A549 (cell line): ENCODE measurements around the gene M6PR. TPM values are rescaled to one million over a fixed set of nuclear protein-coding genes. Genes with fewer than 3 reads are reported as not detected.

ENCODE experiments used
- ATAC-seq, 2 experiments: fragments of 200-7000 bp in 1 of 2; fragments of >200 bp in 1 of 2; cut with Nextera tagmentation in 1 of 2; cut with Tn5 transposase in 1 of 2; 3 replicates each; pipeline versions ENCODE4 v1.8.0 to v1.9.1; 2018 to 2020; ENCODE audit warnings: mild to moderate bottlenecking in 1 of 2, moderate library complexity in 1 of 2
- CTCF ChIA-PET: fragments of 300-600 bp; sonication (Branson Sonifier 250); formaldehyde crosslinking; extraction: SDS; loops from one replicate; lab custom pipeline; 2021; ENCODE audit warnings: antibody characterized with exemption, inconsistent platforms; lab: Yijun Ruan, JAX
- POLR2A ChIA-PET: fragments of 350-600 bp; formaldehyde crosslinking; extraction: SDS; loops from one replicate; lab custom pipeline; 2021; ENCODE audit warnings: antibody characterized with exemption, inconsistent platforms; lab: Yijun Ruan, JAX
- DNase-seq, 2 experiments: peaks; one replicate each; pipeline versions ENCODE4 v3.0.0 to v3.0.0-alpha.2; 2011 to 2016; ENCODE audit warnings: low read depth in 1 of 2, low spot score in 1 of 2
- FAIRE-seq: peaks from 2 replicates; lab custom pipeline; 2011; peaks lifted over from hg19 to GRCh38; lab: Jason Lieb, UNC
- H3K27ac ChIP-seq, 2 experiments: fragments of >200 bp; sonication (Bioruptor Twin); formaldehyde crosslinking; 3 replicates each; pipeline ENCODE4 v1.5.1; 2016 to 2017
- H3K4me1 ChIP-seq: fragments of >200 bp; sonication (Bioruptor Twin); formaldehyde crosslinking; 3 replicates; pipeline ENCODE4 v1.6.1; 2016
- H3K4me2 ChIP-seq: fragments of >200 bp; sonication (Bioruptor Twin); formaldehyde crosslinking; 3 replicates; pipeline ENCODE4 v1.6.1; 2016
- H3K4me3 ChIP-seq: fragments of >200 bp; sonication (Bioruptor Twin); formaldehyde crosslinking; 3 replicates; pipeline ENCODE4 v1.5.1; 2016
- H3K9me3 ChIP-seq: fragments of >200 bp; sonication (Bioruptor Twin); formaldehyde crosslinking; 3 replicates; pipeline ENCODE4 v1.6.1; 2016
- BCL3 ChIP-seq: fragments of >200 bp; sonication (Bioruptor Twin); formaldehyde crosslinking; IDR thresholded peaks from 3 replicates; pipeline ENCODE4 v1.6.1; 2016
- CBX8 ChIP-seq: fragments of 200-600 bp; sonication (generic); IDR thresholded peaks from 2 replicates; pipeline ENCODE4 v1.6.1; 2016
- CHD2 ChIP-seq: fragments of 150-350 bp; IDR thresholded peaks from 2 replicates; pipeline ENCODE4 v1.6.1; 2014; ENCODE audit warnings: low read length; ENCODE audit not compliant: partially characterized antibody
- CHD4 ChIP-seq: fragments of 200-600 bp; sonication (generic); IDR thresholded peaks from 2 replicates; pipeline ENCODE4 v1.6.1; 2016; ENCODE audit warnings: antibody characterized with exemption, mild to moderate bottlenecking, borderline replicate concordance
- E2F6 ChIP-seq: IDR thresholded peaks from 2 replicates; pipeline ENCODE4 v1.6.1; 2012; ENCODE audit warnings: low read depth, borderline replicate concordance
- EHF ChIP-seq: fragments of 250-450 bp; sonication (Bioruptor Pico); IDR thresholded peaks from 2 replicates; pipeline ENCODE4 v1.5.0; 2020; ENCODE audit warnings: mild to moderate bottlenecking
- ESRRA ChIP-seq: fragments of 150-350 bp; IDR thresholded peaks from 2 replicates; pipeline ENCODE4 v1.6.1; 2014; ENCODE audit warnings: mild to moderate bottlenecking, low read length, borderline replicate concordance
- FOSL2 ChIP-seq, 2 experiments: fragments of 450-650 bp in 1 of 2; fragments of >200 bp in 1 of 2; sonication (Bioruptor Twin) in 1 of 2; formaldehyde crosslinking; IDR thresholded peaks; 2 replicates each; pipeline versions ENCODE4 v1.5.0 to v1.6.1; 2016 to 2020; ENCODE audit warnings: mild to moderate bottlenecking in 1 of 2, moderate library complexity in 1 of 2
- GATA3 ChIP-seq: IDR thresholded peaks from 2 replicates; pipeline ENCODE4 v1.6.1; 2012; ENCODE audit warnings: borderline replicate concordance
- HOXB13 ChIP-seq: fragments of 250-450 bp; sonication (Bioruptor Pico); IDR thresholded peaks from 2 replicates; pipeline ENCODE4 v1.5.0; 2020; ENCODE audit warnings: low read depth, mild to moderate bottlenecking, moderate library complexity
- KDM5A ChIP-seq: fragments of 200-600 bp; sonication (generic); IDR thresholded peaks from 2 replicates; pipeline ENCODE4 v1.6.1; 2016; ENCODE audit warnings: antibody characterized with exemption, mild to moderate bottlenecking
- MAZ ChIP-seq: fragments of 150-350 bp; IDR thresholded peaks from 2 replicates; pipeline ENCODE4 v1.6.1; 2014; ENCODE audit warnings: antibody characterized with exemption, low read depth, low read length, borderline replicate concordance
- NFE2L2 ChIP-seq: fragments of 150-350 bp; conservative IDR thresholded peaks from 2 replicates; pipeline ENCODE4 v1.6.1; 2014; ENCODE audit warnings: low read length
- NPAS2 ChIP-seq: fragments of 250-450 bp; sonication (Bioruptor Pico); IDR thresholded peaks from 2 replicates; pipeline ENCODE4 v1.8.0; 2022; ENCODE audit warnings: mild to moderate bottlenecking, moderate library complexity, borderline replicate concordance
- NR3C1 ChIP-seq: fragments of >200 bp; sonication (Bioruptor Twin); formaldehyde crosslinking; IDR thresholded peaks from 3 replicates; pipeline ENCODE4 v1.6.1; 2017
- PBX3 ChIP-seq: IDR thresholded peaks from 2 replicates; pipeline ENCODE4 v1.6.1; 2012
- POLR2A ChIP-seq: IDR thresholded peaks from 2 replicates; pipeline ENCODE4 v1.6.1; 2012; ENCODE audit warnings: mild to moderate bottlenecking, low read length
- RCOR1 ChIP-seq: fragments of 150-350 bp; IDR thresholded peaks from 2 replicates; pipeline ENCODE4 v1.6.1; 2014; ENCODE audit warnings: antibody characterized with exemption, low read length, low read depth
- RNF2 ChIP-seq: fragments of 200-600 bp; sonication (generic); IDR thresholded peaks from 2 replicates; pipeline ENCODE4 v1.6.1; 2016; ENCODE audit warnings: low read depth, mild to moderate bottlenecking, antibody characterized with exemption, moderate library complexity, borderline replicate concordance
- SREBF2 ChIP-seq: fragments of 450-650 bp; IDR thresholded peaks from 2 replicates; pipeline ENCODE4 v1.6.1; 2014; ENCODE audit warnings: mild to moderate bottlenecking, moderate library complexity
- TFCP2L1 ChIP-seq: fragments of 250-450 bp; sonication (Bioruptor Pico); IDR thresholded peaks from 2 replicates; pipeline ENCODE4 v1.5.0; 2021; ENCODE audit warnings: mild to moderate bottlenecking
- ZFP36 ChIP-seq: fragments of 450-650 bp; IDR thresholded peaks from 2 replicates; pipeline ENCODE4 v1.6.1; 2014; ENCODE audit warnings: borderline replicate concordance; ENCODE audit not compliant: partially characterized antibody
- WGBS: methylation state at CpG from one replicate; pipeline ENCODE4 v1.1.6; 2017; ENCODE audit errors: missing lambda C conversion rate; 5-methylcytosine and 5-hydroxymethylcytosine counted together
- polyA plus RNA-seq, 4 experiments: library from polyadenylated mRNA; depleted of rRNA in 3 of 4; stranded (reverse); fragments of >200 nt; fragmentation: RNase III in 1 of 4; extraction: RNeasy Plus Mini Kit Qiagen cat#74134 plus additional on column Dnase treatment in 1 of 4; gene quantifications; 2 replicates in 3 of 4; 3 replicates in 1 of 4; pipeline ENCODE4 v1.2.3, GENCODE V29; 2011 to 2017

M6PR gene
- polyA plus RNA-seq, 2 of the 4 experiments (the other 2 are of a cell fraction): 162 to 187 TPM

GRCh38 chr12:8917031-8917430, 32.4 kb downstream of the M6PR start:
- no peaks in the 10 kb centered on the region for H3K9me3 ChIP-seq
- no peak for TF ChIP-seq PBX3
- TF ChIP-seq CHD4: no peak
- no peak for TF ChIP-seq HOXB13
- no peak for TF ChIP-seq POLR2A
- no peak for TF ChIP-seq RNF2
- TF ChIP-seq CBX8: no peak
- TF ChIP-seq TFCP2L1: no peak
- no peak for TF ChIP-seq ESRRA
- no peak for TF ChIP-seq ZFP36

GRCh38 chr12:8916154-8916553, 33.3 kb downstream of the M6PR start:
- H3K4me2 ChIP-seq: no peak overlapping the region; the same call in 2 of the 3 replicates
- ChIA-PET CTCF (no interaction called here), POLR2A (no interaction called here)
- no peak for DNase-seq
- no peak overlapping the region for H3K4me3 ChIP-seq
- H3K27ac ChIP-seq: no peak overlapping the region
- TF ChIP-seq BCL3: no peak
- TF ChIP-seq TFCP2L1: no peak
- TF ChIP-seq SREBF2: no peak
- no peak for TF ChIP-seq NR3C1
- TF ChIP-seq FOSL2 (IDR thresholded peaks at IDR 0.05): no peak
- TF ChIP-seq FOSL2 (CRISPR knock-in tag; IDR thresholded peaks at IDR 0.05): no peak
- TF ChIP-seq KDM5A: no peak
- TF ChIP-seq EHF (CRISPR knock-in tag): no peak
- no peak for TF ChIP-seq ESRRA
- no peak for TF ChIP-seq CHD2
- TF ChIP-seq RCOR1: no peak
- TF ChIP-seq MAZ: no peak
- no peak for TF ChIP-seq NPAS2 (CRISPR knock-in tag)
- no peak for TF ChIP-seq E2F6
- no peak for TF ChIP-seq NFE2L2
- TF ChIP-seq GATA3: no peak
- TF ChIP-seq, all 56 proteins: peak for 0
- ATAC-seq (no peak), FAIRE-seq (no peak)
- no peaks in the 10 kb centered on the region for H3K9me3 ChIP-seq
- peaks cover 18% of the 10 kb centered on the region for H3K4me1 ChIP-seq

More at GRCh38 chr12:8917031-8917430, 32.4 kb downstream of the M6PR start:
- 68% methylated on average over 3 of the region's 3 CpGs for WGBS
- no peak for ATAC-seq
- no peak overlapping the region for H3K27ac ChIP-seq
- H3K4me2 ChIP-seq: no peak overlapping the region
- ChIA-PET CTCF (no interaction called here), POLR2A (no interaction called here)
- H3K4me1 ChIP-seq: peaks cover 18% of the 10 kb centered on the region
- no peak for DNase-seq
- FAIRE-seq: no peak
- H3K4me3 ChIP-seq: no peak overlapping the region
